Loucy (cell line): ENCODE measurements around the gene IGF2BP2.

Experiments used
- CTCF ChIP-seq: fragments of 200-600 bp; sonication (generic); conservative IDR thresholded peaks from 2 replicates; pipeline ENCODE4 v1.5.1; 2014; ENCODE audit warnings: mild to moderate bottlenecking, antibody characterized with exemption, low read length
- EZH2phosphoT487 ChIP-seq: fragments of 200-600 bp; IDR thresholded peaks from 2 replicates; pipeline ENCODE4 v1.6.1; 2018; ENCODE audit warnings: antibody characterized with exemption, mild to moderate bottlenecking, moderate library complexity, borderline replicate concordance

- TF ChIP-seq CTCF (no peak), EZH2phosphoT487 (no peak)
Measured at GRCh38 chr3:185737740-185738680, 86.8 kb downstream of the IGF2BP2 start.
